ENCODE results near the gene NPRL2. TPM values are rescaled to one million over a fixed set of nuclear protein-coding genes. Genes with fewer than 3 reads are reported as not detected.

The NPRL2 gene
- total RNA-seq: 33.5 TPM

DNA sequence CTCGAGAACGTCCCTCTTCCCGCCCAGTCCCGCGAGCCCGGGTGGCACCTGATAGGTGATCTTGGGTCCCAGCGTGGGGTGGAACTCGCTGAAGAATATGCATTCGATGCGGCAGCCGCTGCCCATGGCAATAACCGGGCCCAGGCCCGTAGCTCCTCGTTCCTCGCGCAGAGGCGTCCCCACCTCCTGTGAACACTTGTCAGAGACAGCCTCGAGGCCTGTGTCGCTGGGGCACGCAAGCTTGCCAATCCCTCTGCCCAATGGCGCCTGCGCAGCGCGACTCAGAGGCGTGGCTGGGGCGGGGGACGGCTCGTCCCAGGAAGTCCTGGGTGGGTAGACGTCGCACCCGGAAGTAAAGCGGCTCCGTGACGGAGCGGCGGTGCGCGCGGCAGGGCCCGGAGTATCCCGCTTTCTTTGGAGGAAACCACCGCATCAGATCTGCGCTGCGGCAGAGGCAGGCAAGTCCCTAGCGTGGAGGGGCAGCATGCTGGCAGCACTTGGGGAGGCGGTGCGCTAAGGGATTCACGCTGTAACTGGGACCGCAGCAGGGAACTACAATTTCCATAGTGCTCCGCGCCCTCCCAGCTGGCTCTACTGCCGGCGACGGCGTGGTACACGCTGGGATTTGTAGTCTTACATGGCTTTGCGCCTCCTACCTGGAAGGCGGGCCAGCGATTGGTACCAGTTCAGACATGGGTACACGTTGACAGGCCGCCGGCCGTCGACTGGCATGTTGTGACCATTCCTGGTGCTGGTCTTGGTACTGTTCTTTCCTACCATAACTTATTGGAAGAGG lies at the start of gene NPRL2, which contains the start of gene CYB561D2:
TSS of gene NPRL2 (minus strand) at position 249 of the 796 bp plus-strand sequence. CDS start at position 126, 123 bp downstream.
TSS of gene CYB561D2 (plus strand) at position 336 of the 796 bp plus-strand sequence. CDS start 572 bp downstream, outside the sequence.

DNA sequence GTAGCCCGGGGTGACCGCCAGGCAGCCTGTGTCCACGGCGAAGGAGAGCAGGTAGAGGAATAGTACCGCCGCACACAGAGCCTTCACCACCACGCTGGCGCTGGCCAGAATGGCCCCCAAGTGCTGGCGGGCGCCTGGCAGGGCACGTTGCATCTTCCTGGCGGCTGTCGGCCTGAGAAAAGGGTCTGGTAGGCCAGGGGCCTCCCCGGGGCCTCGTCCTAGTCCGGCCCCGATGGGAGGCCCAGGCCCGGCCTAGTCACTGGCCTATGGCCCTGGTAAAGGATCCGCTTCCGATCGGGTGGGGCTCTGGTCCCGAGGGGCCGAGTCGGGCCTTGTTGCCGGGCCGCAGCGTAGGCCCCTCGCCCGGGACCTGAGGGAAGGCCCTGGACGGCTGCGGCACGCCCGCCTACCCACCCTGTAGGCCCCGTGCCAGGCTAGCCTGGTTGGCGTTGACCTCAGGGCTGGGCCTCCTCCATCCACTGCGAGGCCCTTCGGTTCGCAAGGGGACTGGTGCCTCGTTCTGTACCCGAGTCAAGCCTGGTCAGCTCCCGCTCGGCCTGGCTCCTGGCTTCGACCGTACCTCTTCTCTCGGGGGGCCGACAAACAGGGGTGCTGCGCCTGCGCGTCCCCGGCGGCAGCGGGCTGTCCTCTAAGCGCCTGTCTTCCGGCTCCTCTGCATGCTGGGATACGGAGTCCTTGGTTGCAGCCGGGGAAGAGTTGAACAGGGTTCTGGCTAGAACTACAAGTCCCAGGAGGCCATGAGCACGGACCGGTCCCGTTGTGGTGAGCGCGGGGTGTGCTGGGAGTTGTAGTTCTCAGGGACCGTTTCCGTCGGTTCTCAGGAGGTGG lies 8.6 kb upstream of the NPRL2 start, which contains the start of gene TMEM115:
TSS of gene TMEM115 (minus strand) at position 611 of the 849 bp plus-strand sequence. CDS start at position 153, 458 bp downstream.

DNA sequence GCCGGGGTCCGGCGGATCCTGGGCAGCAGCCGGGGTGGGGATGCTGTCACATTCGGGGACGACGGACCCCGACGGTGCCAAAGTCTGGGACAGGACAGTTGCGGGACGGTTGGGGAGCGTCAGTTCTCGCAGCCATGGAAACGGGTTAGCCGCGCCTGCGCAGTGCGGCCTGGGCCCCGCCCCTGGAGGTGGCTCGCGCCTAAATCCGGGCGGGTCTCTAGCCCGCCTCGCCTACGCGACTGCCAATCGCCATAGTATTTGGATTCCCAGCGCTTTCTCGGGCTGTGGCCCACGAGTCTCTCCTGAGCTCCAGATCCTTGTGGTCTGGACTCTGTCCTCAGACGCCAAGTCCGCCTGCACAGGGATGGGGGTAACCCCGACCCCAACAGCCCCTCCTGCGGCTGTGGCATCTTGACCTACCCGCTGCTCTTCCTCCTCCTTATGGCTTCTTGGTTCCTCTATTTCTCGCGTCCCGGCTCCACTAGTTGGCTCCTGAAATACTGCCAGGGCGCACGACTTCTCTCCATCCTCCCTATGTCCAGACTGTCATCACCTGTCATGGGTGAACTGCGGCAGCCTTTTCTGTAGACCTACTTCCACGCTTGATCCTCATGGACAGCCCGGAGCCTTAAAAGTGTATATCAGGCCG lies 4.9 kb downstream of the NPRL2 start, which contains the start of gene ZMYND10:
TSS of gene ZMYND10 (minus strand) at position 147 of the 649 bp plus-strand sequence. CDS start 153 bp downstream, outside the sequence.

DNA sequence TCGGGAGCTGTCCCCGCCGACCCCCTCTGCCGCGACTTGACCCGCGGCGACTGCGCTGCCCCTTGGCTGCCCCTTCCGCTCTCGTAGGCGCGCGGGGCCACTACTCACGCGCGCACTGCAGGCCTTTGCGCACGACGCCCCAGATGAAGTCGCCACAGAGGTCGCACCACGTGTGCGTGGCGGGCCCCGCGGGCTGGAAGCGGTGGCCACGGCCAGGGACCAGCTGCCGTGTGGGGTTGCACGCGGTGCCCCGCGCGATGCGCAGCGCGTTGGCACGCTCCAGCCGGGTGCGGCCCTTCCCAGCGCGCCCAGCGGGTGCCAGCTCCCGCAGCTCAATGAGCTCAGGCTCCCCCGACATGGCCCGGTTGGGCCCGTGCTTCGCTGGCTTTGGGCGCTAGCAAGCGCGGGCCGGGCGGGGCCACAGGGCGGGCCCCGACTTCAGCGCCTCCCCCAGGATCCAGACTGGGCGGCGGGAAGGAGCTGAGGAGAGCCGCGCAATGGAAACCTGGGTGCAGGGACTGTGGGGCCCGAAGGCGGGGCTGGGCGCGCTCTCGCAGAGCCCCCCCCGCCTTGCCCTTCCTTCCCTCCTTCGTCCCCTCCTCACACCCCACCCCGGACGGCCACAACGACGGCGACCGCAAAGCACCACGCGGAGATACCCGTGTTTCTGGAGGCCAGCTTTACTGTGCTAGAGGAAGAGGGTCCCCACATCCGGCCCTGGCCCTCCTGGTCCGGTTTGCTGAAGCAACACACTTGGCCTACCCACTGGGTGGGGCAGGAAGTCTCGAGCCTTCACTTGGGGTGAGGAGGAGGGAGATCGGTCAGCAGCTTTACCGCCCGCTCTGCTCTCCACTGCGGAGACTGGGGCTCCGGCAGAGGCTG lies 9.9 kb downstream of the NPRL2 start, which contains the start of gene RASSF1:
TSS of gene RASSF1 (minus strand) at position 389 of the 882 bp plus-strand sequence. CDS start at position 358, 31 bp downstream.

DNA sequence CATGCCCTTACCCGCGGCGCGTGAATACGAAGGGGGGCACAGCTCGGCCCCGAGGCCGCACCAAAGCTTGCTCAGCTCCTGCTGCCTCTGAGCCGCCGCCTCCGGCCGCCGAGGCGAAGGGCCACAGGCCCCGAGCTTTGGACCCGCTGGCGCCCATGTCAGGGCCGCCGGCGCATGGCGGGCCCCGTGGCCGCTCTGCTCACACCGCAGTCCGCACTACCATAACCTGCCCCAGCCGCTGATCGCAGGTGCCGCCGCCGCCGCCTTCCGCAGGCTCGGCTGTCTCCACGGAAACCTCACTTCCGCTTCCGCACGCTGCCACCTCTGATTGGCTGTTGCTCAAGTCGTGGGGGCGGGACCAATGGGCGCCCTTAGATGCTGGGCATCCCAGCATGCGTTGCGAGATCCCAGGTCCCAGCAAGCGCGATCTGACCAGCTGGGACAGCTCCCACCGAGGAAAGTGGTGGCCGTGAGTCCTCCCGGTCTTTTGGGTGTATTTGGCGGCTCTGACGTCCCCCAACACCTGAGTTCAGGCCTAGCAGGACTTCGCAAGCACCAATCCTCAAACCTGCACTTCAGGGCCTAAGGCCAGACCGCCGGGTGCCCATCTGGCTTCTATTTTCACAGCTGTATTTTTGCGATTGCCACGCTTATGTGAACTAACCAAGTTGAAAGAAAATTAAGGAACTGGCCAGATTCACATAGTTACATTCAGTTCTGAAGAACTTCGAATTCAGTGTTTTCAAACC lies 22.5 kb downstream of the NPRL2 start, which contains the start of gene TUSC2:
TSS of gene TUSC2 (minus strand) at position 281 of the 749 bp plus-strand sequence. CDS start at position 157, 124 bp downstream.

DNA sequence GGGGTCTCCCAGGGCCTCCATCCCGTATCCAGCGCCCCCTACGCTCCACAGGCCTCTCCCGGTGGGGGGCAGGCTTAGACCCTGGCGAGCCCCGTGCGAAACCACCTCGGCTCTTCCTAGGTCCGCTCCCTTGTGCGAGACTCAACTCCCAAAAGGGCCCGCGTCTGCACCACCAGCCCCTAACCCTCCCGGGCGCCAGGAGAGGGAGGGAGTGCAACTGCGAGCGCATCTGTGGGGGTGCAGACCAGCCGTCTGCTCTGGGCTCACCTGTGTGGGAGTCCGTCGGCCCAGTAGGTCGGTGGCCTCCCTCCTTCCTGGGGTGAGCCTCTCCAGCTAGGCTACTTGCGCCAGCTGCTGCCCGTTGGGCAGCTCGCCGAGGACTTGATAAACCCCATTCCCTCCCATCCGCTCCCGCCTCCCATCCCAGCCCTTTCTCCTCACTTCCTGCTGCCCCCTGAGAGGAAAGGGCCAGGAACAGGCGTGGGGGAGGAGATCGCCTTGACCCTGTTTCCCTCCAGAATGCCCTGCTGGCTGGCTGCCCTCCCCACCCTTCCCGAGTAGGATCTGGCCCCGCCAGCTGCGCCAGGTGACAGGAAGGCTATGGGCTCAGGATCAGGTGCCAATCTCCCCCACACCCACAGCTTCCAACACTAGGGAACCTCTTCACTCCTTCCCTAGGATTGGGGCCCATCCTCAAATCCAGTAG lies 28.0 kb downstream of the NPRL2 start, which contains the start of gene HYAL2:
TSS of gene HYAL2 (minus strand) at position 360 of the 706 bp plus-strand sequence. CDS start 2,256 bp downstream, outside the sequence.

DNA sequence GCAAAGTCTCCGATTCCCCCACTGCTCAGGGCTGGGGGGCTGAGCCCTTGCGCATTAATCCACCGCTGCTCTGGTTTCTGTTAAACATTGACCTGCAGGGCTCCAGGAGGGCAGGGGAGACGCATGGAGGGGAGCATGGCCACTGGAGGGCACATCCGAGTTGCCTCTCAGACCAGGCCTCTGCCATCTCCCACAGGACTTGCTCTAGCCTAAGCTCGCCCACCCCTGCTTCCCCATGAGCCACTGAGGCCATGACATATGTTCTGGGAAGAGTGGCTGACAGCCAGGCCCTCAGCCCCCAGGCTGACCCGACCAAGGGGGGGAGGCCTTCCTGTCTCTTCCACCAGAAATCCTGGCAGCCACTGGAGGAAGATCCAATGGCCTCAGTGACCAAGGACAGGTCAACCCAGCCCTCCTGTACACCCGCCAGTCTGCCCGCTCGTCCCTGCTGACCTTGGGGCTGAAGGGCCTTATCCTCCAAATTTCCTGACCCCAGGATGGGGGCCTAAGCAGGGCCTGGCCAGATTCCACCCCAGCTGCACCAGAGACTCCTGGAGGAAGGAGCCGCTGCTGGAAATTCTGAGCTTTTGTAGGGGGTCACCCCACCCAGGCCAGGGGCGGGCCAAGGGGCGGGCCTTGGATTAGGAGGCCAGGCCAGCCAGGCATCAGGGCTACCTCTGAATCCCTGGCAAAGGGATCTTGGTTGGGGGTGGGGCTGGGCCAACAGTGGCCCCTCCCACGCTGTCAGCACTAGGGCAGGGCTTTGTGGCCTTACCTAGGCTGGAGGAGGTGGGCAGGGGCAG lies 47.4 kb downstream of the NPRL2 start, which contains the start of gene HYAL1:
TSS of gene HYAL1 (minus strand) at position 562 of the 803 bp plus-strand sequence. CDS start 618 bp downstream, outside the sequence.

DNA sequence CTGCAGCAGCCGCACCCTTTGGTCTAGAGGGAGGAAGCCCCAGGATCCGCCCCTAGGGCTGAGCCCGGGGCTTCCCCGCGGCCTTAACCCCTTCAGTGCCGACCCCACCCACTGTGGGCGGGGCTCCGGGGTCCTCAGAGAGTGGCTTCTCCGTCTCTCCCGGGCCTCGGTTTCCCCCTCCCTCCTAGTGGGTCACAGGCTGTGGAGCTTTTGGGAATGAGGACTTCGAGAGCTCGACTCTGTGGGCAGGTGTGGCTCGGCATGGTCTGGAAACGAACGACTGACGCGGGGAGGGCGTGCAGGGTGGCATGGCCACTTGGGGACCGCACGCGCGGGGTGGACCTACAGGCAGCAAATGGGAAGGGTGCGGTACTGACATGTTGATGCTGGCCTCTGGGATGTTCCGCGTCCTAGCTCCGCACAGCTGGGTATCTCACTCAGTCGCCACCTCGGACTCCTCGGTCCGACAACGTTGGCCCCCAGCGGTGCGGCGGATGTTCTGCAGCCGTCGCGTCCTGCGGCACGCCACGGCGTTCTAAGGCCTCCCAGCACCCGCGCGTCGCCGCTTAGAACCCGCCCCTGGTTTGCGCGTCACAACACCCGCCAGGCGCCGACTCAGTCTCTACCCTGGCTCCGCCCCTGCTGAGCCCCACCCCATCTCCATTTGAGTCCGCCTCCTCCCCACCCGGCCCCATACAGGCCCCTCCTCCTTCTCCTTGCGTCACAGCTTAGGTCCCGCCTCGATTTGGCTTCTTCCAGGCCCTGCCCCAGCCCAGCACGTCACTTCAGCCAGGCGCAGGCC lies 51.5 kb downstream of the NPRL2 start, which contains the start of the genes HYAL3 and NAA80:
TSS of gene HYAL3 (minus strand) at position 570 of the 802 bp plus-strand sequence. CDS start 3,803 bp downstream, outside the sequence.
TSS of gene NAA80 (minus strand) at position 570 of the 802 bp plus-strand sequence. CDS start 1,942 bp downstream, outside the sequence.

Other genes starting within 250 kb of the NPRL2 start
- 11.3 TPM for gene SEMA3F, start 195.5 kb downstream of the NPRL2 start, total RNA-seq
- gene GNAT1, start 159.2 kb downstream of the NPRL2 start, total RNA-seq: not detected
- 8.1 TPM for gene SLC38A3, start 145.5 kb downstream of the NPRL2 start, total RNA-seq
- gene GNAI2, start 114.6 kb downstream of the NPRL2 start, total RNA-seq: 120 TPM
- 5.3 TPM for gene SEMA3B, start 81.6 kb downstream of the NPRL2 start, total RNA-seq
- not detected for gene LSMEM2, start 71.7 kb downstream of the NPRL2 start, total RNA-seq
- 28.2 TPM for gene IFRD2, start 58.3 kb downstream of the NPRL2 start, total RNA-seq
- 5.6 TPM for gene HYAL3, start 51.4 kb downstream of the NPRL2 start, total RNA-seq
- gene NAA80, start 51.4 kb downstream of the NPRL2 start, total RNA-seq: 10.3 TPM
- 2.8 TPM for gene HYAL1, start 47.2 kb downstream of the NPRL2 start, total RNA-seq
- 41.6 TPM for gene HYAL2, start 28.0 kb downstream of the NPRL2 start, total RNA-seq
- 10.6 TPM for gene TUSC2, start 22.6 kb downstream of the NPRL2 start, total RNA-seq
- gene RASSF1, start 9.9 kb downstream of the NPRL2 start, total RNA-seq: 14.1 TPM
- gene ZMYND10, start 5.0 kb downstream of the NPRL2 start, total RNA-seq: 3.4 TPM
- gene CYB561D2, start 87 bp upstream of the NPRL2 start, total RNA-seq: 17.8 TPM
- 21.3 TPM for gene TMEM115, start 8.7 kb upstream of the NPRL2 start, total RNA-seq
- 4.1 TPM for gene CACNA2D2, start 152.9 kb upstream of the NPRL2 start, total RNA-seq
- 12.2 TPM for gene C3orf18, start 217.0 kb upstream of the NPRL2 start, total RNA-seq
- 11.6 TPM for gene HEMK1, start 218.7 kb upstream of the NPRL2 start, total RNA-seq

All from parietal lobe (tissue), 1 donor.